Naive B cell (primary cell): ENCODE data around the gene ATL2. TPM values are rescaled to one million over a fixed set of nuclear protein-coding genes. Genes with fewer than 3 reads are reported as not detected.
"Not testable (repeated sequence)": the region's sequence is repeated elsewhere in the genome, so short reads cannot be mapped to it uniquely, and the experiment has no call there.

ENCODE experiments used
- ATAC-seq, 2 donors: fragments of 150-1000 bp; cut with Tn5 transposase; 2 replicates each; pipeline ENCODE4 v1.10.0; 2021; ENCODE audit warnings: low read depth in 2 of 2, mild to moderate bottlenecking in 2 of 2, moderate library complexity in 2 of 2
- DNase-seq: peaks from one replicate; pipeline ENCODE4 v3.0.0; 2022
- H3K27ac Mint-ChIP-seq, 6 donors: one replicate each; pipeline ENCODE4 v1.8.0; 2020 to 2022; ENCODE audit warnings: mild to moderate bottlenecking in 6 of 6, mixed read lengths in 6 of 6, moderate library complexity in 5 of 6, inconsistent platforms in 2 of 6
- H3K27me3 Mint-ChIP-seq, 3 donors: one replicate each; pipeline ENCODE4 v1.8.0; 2021 to 2022; ENCODE audit warnings: mixed read lengths in 3 of 3, mild to moderate bottlenecking in 1 of 3
- H3K36me3 Mint-ChIP-seq, 2 donors: one replicate each; pipeline ENCODE4 v1.8.0; 2020 to 2022; ENCODE audit warnings: mixed read lengths in 2 of 2, inconsistent platforms in 1 of 2, mild to moderate bottlenecking in 1 of 2
- H3K4me1 Mint-ChIP-seq, 3 donors: one replicate each; pipeline ENCODE4 v1.8.0; 2020 to 2022; ENCODE audit warnings: mixed read lengths in 3 of 3, inconsistent platforms in 1 of 3, mild to moderate bottlenecking in 1 of 3, moderate library complexity in 1 of 3
- H3K4me3 Mint-ChIP-seq, 8 donors: one replicate each; pipeline ENCODE4 v1.8.0; 2020 to 2022; ENCODE audit warnings: mild to moderate bottlenecking in 8 of 8, mixed read lengths in 8 of 8, moderate library complexity in 8 of 8, inconsistent platforms in 2 of 8
- H3K9me3 Mint-ChIP-seq, 7 donors: one replicate each; pipeline ENCODE4 v1.8.0; 2020 to 2022; ENCODE audit warnings: mixed read lengths in 7 of 7, mild to moderate bottlenecking in 5 of 7, inconsistent platforms in 2 of 7, moderate library complexity in 1 of 7
- polyA plus RNA-seq, 6 donors: library from polyadenylated mRNA; unstranded; fragments of 300-500 nt; fragmentation: Illumina TruSeq; gene quantifications; one replicate each; pipeline ENCODE4 v1.2.3, GENCODE V29; 2021; ENCODE audit warnings: low read depth in 6 of 6

The ATL2 gene
- 10 to 100 TPM; 14.0 to 42.0 (median 22.6) TPM for polyA plus RNA-seq

DNA sequence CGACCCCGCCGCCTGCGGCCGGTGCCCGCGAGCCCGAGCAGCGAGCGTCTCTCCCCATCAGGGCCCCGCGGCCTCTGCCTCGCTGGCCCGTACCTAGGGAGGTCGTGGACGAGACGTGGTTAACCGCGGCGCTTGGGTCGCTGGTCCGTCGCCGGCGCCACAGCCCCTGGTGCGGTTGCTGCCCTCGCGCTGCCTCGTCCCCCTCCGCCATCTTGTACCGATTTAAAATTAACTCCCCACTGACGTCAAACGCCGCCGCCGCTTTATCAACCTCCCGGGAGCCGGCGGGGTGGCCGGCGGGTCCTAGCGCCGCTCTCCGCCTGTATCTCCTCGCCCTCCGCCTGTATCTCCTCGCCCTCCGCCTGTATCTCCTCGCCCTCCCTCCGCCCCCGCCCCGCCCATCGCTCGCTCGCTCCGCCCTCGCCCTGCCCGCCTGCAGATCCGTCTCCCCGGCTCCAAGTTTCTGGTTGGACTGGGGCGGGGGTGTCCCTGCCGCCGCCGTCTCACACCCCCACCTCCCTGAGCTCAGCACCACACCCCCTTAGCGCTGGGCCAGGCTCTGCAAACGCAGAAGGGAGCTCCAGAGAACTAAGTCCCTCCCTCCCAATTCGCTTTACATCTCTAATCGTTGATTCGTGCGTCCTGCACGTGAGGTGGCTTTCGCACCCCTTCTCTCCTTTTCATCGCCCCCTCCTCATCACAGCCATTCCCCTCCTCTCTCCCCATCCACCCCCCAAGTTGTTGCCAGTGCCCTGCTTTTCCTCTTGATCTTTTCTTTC lies at the start of gene ATL2:
TSS of gene ATL2 (minus strand) at position 224 of the 779 bp plus-strand sequence. CDS start at position 211, 13 bp downstream.
- Mint-ChIP-seq H3K27me3 (peaks cover 0 to 10% (median 0%) of the 10 kb centered on the region in 3 donors), H3K9me3 (no peaks in the 10 kb centered on the region), H3K36me3 (no peaks in the 10 kb centered on the region), H3K4me1 (peaks cover 42 to 56% (median 51%) of the 10 kb centered on the region in 3 donors), H3K4me3 (peak within 1 kb of the TSS; percentile 89 to 98 (median 98)), H3K27ac (peak within 1 kb of the TSS; percentile 96 to 99 (median 97))
- DNase-seq: peak; percentile 93
- ATAC-seq: peak; percentile 85 to 86

DNA sequence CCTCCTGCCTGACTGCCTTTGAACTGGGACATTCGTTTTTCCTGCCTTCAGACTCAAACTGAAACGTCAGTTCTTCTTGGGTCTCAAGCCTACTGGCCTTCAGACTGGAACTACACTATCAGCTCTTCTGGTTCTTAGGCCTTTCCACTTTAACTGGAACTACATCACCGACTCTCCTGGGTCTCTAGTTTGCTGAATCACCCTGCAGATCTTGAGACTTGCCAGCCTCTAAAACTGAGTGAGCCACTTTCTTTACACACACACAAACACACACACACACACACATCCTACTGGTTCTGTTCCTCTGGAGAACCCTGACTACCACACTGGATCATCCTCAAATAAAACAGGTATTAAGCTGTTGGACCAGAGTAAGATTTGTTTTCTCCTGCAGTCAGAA lies 46.7 kb upstream of the ATL2 start:
- DNase-seq: no peak
- Mint-ChIP-seq H3K27ac (no peak overlapping the region), H3K4me1 (no peaks in the 10 kb centered on the region), H3K36me3 (peaks cover 0 to 7% of the 10 kb centered on the region in 2 donors), H3K27me3 (peaks cover 24 to 50% (median 44%) of the 10 kb centered on the region in 3 donors), H3K9me3 (peaks cover 0 to 7% (median 0%) of the 10 kb centered on the region in 7 donors), H3K4me3 (no peak overlapping the region)
- no peak for ATAC-seq

DNA sequence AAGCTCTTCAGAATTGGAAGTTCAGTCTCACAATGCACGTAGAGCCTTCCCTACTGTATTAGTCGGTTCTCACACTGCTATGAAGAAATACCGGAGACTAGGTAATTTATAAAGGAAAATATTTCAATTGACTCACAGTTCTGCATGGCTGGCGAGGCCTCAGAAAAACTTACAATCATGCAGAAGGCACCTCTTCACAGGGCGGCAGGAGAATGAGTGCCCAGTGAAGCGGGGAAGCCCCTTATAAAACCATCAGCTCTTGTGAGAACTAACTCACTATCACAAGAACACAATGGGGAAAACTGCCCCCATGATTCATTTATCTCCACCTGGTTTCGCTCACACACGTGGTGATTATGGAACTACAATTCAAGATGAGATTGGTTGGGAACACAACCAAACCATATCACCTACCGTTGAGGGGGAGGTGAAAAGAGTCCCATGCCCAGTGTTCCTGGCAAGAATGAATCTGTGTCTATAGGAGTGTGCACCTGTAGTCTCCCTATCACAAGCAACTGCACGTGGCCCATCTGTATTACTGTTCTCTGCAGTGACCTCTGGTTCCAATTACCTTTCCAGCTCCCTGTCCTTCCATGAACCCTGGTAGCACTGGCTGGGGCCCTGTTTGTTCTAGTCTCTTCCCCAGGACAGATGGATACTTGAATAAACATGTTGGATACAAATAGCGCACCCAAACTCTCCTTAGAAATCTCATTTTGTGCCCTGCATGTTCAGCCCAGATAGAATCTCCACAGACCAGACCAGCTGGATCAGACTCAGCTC lies 44.4 kb upstream of the ATL2 start:
- no peak overlapping the region for H3K4me3 Mint-ChIP-seq
- no peak overlapping the region for H3K27ac Mint-ChIP-seq
- peaks cover 0 to 7% of the 10 kb centered on the region in 2 donors for H3K36me3 Mint-ChIP-seq
- DNase-seq: no peak
- H3K4me1 Mint-ChIP-seq: no peaks in the 10 kb centered on the region
- peaks cover 0 to 7% (median 0%) of the 10 kb centered on the region in 7 donors for H3K9me3 Mint-ChIP-seq
- H3K27me3 Mint-ChIP-seq: peaks cover 15 to 44% (median 32%) of the 10 kb centered on the region in 3 donors
- no peak for ATAC-seq

DNA sequence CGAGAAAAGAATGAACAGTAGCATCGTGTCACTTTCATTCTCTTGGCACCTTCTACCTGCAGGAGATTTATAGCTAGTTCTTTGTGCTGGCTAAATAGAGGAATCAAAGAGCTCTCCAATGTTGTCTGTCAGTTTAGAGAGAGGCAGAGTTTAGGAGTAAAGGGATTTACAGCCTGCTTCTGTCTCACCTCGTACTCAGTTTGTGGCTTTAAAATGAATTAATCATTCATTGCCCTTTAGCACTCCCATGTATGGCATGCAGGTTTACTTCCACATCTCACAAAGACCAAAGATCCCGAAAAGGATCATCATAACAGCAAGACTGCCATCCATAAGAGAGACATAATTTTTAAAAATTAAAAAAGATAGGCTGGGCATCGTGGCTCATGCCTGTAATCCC lies 42.4 kb upstream of the ATL2 start:
- no peak for ATAC-seq
- no peak for DNase-seq
- no peak overlapping the region for H3K4me3 Mint-ChIP-seq
- peaks cover 0 to 7% (median 2%) of the 10 kb centered on the region in 7 donors for H3K9me3 Mint-ChIP-seq
- peaks cover 3 to 6% of the 10 kb centered on the region in 2 donors for H3K36me3 Mint-ChIP-seq
- peaks cover 15 to 35% (median 30%) of the 10 kb centered on the region in 3 donors for H3K27me3 Mint-ChIP-seq
- no peak overlapping the region for H3K27ac Mint-ChIP-seq
- H3K4me1 Mint-ChIP-seq: no peaks in the 10 kb centered on the region

DNA sequence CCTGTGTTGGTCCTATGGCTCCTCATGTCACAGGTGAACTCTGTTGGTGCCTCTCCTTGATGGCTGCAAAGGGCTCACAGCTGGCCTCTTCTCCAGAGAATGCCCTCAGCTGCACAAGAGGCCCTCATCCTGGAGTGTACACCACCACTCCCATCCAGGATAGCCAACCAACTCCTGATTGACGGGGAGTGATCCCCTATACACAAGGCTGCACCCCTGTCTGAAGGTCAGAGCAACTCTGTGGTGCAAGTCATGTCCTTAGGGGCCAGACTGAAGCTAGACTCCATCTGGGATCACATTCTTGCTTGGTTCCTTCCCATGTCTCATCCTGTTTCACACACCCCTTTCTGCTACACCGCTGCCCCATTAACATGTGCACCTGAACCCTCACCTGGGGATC lies 41.7 kb upstream of the ATL2 start:
- Mint-ChIP-seq H3K36me3 (peaks cover 0 to 4% of the 10 kb centered on the region in 2 donors), H3K27me3 (peaks cover 15 to 31% (median 22%) of the 10 kb centered on the region in 3 donors), H3K4me3 (no peak overlapping the region), H3K4me1 (no peaks in the 10 kb centered on the region), H3K9me3 (peaks cover 0 to 5% (median under 1%) of the 10 kb centered on the region in 7 donors), H3K27ac (no peak overlapping the region)
- DNase-seq (no peak), ATAC-seq (no peak)

DNA sequence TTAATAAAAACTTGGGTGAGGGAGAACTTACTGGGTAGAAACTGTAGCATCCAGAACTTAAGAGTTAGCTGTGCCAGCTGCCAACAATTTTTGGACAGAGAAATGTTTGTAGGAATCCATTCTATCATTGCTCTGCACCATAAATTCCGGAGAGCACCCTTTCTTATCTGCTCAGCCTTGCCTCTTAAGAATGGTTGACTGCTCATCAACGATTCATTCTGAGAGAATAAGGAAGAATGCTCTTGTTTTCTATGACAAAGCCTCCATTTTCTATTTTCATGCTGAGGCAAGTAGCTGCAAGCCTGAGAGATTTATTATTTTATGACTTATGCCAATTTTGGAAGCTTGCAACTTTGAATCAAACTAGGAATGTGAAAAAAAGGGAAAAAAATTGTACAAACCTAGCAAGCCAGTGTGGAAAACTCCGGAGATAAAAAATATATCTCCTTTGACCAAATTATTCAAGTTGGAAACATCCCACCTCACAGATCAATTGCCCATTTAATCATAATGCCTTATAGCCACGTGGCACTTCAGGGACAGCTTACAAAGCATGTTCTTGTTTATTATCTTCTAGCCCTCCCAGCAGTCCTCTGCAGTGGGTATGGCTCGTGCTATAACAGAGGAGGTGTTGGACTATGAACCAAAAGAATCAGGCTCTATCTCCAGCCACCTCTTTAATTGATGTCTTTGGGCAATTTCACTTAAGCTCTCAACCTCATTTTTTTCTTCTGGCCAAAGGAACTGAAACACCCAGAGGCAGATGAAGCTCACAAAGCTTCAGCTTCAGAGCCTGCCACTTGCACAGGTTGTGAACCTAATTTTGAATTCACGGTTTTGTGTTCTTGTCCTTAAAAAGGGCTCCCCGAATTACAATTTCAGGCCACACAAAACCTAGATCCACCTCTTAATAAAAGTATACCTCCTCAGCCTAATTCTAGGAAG lies 40.9 kb upstream of the ATL2 start:
- peaks cover 0 to 4% of the 10 kb centered on the region in 2 donors for H3K36me3 Mint-ChIP-seq
- no peaks in the 10 kb centered on the region for H3K4me1 Mint-ChIP-seq
- peaks cover 10 to 33% (median 19%) of the 10 kb centered on the region in 3 donors for H3K27me3 Mint-ChIP-seq
- ATAC-seq (no peak), DNase-seq (no peak)
- H3K4me3 Mint-ChIP-seq: no peak overlapping the region
- peak overlapping the region in 1 of 6 donors; percentile 25 for H3K27ac Mint-ChIP-seq
- peaks cover 0 to 11% (median 5%) of the 10 kb centered on the region in 7 donors for H3K9me3 Mint-ChIP-seq

DNA sequence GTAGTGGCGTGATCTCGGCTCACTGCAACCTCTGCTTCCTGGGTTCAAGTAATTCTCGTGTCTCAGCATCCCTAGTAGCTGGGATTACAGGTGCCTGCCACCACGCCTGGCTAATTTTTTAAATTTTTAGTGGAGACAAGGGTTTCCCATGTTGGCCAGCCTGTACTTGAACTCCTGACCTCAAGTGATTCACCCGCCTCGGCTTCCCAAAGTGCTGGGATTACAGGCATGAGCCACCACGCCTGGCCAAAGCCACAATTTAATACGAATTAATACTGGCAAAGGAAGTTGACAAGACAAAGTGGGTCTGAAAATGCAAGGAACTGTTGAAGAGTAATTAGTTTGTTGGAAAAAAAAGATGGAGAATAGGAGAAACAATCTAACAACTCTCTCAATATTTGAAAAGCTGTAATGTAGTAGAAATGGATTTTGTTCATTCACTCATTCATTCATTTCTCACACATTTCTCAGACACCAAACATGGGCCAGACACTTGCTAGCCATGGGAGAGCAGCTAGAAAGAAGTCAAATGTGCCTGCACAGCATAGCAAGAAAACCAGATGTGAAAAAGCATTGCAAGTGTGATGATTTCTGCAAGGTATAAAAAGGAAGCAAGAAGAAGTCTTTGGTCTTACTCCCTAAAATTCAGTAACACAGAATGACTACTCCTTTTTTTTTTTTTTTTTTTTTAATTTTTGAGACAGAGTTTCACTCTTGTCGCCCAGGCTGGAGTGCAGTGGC lies 39.4 kb upstream of the ATL2 start:
- Mint-ChIP-seq H3K36me3 (peaks cover 0 to 4% of the 10 kb centered on the region in 2 donors), H3K4me1 (no peaks in the 10 kb centered on the region), H3K4me3 (no peak overlapping the region), H3K27me3 (peaks cover 10 to 34% (median 19%) of the 10 kb centered on the region in 3 donors), H3K9me3 (peaks cover 0 to 22% (median 11%) of the 10 kb centered on the region in 7 donors), H3K27ac (no peak overlapping the region)
- no peak for DNase-seq
- no peak for ATAC-seq

DNA sequence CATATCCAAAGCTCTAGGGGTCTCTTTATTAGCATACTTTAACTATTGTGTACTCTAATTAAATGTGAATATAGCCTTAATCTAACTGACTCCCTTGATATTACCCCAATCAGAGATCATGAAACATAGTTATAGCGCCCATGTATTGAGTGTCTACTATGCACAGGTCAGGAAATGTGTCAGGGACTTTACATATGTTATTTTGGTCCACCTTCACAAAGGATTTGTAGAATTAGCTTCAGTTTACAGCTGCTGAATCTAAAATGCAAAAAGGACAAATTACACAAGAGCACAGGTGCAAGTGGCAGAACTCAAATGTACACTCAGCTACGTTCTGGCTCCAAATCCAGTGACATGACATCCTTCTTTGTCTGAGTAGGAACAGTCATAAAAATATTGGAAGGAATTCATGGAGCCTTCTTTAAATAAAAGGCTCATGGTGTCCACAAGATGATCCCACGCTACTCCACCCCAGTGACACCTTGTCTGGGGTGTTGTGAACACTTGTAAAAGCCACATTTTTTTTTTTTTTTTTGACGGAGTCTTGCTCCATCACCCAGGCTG lies 38.7 kb upstream of the ATL2 start:
- Mint-ChIP-seq H3K27me3 (peaks cover 7 to 29% (median 19%) of the 10 kb centered on the region in 3 donors), H3K27ac (no peak overlapping the region), H3K4me1 (no peaks in the 10 kb centered on the region), H3K36me3 (peaks cover 0 to 4% of the 10 kb centered on the region in 2 donors), H3K4me3 (no peak overlapping the region), H3K9me3 (peaks cover 0 to 22% (median 11%) of the 10 kb centered on the region in 7 donors)
- no peak for ATAC-seq
- no peak for DNase-seq

DNA sequence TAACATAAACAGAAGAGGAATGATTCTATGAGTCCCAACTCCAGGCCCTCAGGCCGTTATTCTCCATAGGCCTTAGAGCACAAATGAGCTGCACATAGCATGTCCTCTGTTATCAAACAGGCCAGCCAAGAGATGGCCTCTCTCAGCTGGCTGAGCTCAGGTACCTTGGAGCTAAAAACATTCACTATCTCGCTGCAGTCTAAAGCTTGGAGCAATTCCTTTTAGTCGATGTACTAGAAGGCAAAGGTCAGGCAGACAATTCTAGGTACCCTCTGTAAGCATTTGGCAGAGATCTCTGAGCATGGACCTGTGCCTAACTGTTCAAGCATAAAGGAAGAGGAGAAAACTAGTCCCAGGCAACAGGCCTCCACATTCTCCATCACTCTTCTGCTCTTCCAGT lies 38.0 kb upstream of the ATL2 start:
- Mint-ChIP-seq H3K9me3 (peaks cover 0 to 22% (median 11%) of the 10 kb centered on the region in 7 donors), H3K36me3 (peaks cover 0 to 4% of the 10 kb centered on the region in 2 donors), H3K27ac (no peak overlapping the region), H3K4me3 (no peak overlapping the region), H3K27me3 (peaks cover 7 to 24% (median 13%) of the 10 kb centered on the region in 3 donors), H3K4me1 (peaks cover 0 to 4% (median 2%) of the 10 kb centered on the region in 3 donors)
- ATAC-seq (no peak), DNase-seq (no peak)

DNA sequence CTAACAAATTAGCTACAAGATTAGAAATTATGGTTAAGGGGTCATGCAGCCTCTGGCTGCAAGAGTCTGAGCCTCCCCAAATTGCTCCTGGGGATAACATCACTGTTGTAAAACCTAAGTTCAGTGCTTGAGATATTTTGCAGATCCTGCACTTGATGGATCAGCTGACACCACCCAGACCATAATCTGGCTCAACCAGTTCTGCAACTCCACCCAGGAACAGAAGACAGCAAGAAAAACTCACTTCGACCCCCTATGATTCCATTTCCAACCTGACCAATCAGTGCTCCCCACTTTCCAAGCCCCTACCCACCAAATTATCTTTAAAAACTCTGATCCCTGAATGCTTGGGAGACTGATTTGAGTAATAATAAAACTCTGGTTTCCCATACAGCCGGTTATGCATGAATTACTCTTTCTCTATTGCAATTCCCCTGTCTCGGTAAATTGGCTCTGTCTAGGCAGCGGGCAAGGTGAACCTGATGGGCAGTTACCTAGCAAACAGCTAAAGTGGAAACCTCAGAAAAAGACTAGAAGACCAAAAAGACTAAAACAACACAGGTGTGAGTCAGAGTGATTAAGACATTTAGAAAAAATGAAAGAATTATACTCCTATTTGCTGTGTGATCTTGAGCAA lies 35.3 kb upstream of the ATL2 start:
- Mint-ChIP-seq H3K9me3 (peaks cover 0 to 22% (median 11%) of the 10 kb centered on the region in 7 donors), H3K27me3 (peaks cover 0 to 18% (median 0%) of the 10 kb centered on the region in 3 donors), H3K4me1 (peaks cover 11 to 18% (median 16%) of the 10 kb centered on the region in 3 donors)
- DNase-seq, H3K27ac Mint-ChIP-seq, H3K36me3 Mint-ChIP-seq, ATAC-seq, H3K4me3 Mint-ChIP-seq: not testable (repeated sequence)
